Loucy (cell line): ENCODE results near the gene CEP72.

Experiments
- H2AFZ ChIP-seq: fragments of 200-600 bp; sonication (generic); 2 replicates; pipeline ENCODE4 v1.6.0; 2016; ENCODE audit warnings: antibody characterized with exemption, mild to moderate bottlenecking, low read length, moderate library complexity
- H3F3A ChIP-seq: fragments of 200-600 bp; 2 replicates; pipeline ENCODE4 v1.6.0; 2016; ENCODE audit warnings: antibody characterized with exemption, low read depth, mild to moderate bottlenecking
- H3K27me3 ChIP-seq: fragments of 200-600 bp; sonication (generic); 2 replicates; pipeline ENCODE4 v1.6.1; 2014; ENCODE audit warnings: low read length, mild to moderate bottlenecking; ENCODE audit not compliant: insufficient read depth, poor library complexity, severe bottlenecking
- H3K36me3 ChIP-seq: fragments of 200-600 bp; sonication (generic); 2 replicates; pipeline ENCODE4 v1.6.1; 2016; ENCODE audit warnings: low read length; ENCODE audit not compliant: insufficient read depth
- H3K4me1 ChIP-seq: fragments of 200-600 bp; sonication (generic); 2 replicates; pipeline ENCODE4 v1.5.1; 2014; ENCODE audit warnings: low read length, mild to moderate bottlenecking; ENCODE audit not compliant: insufficient read depth, poor library complexity, severe bottlenecking
- H3K4me2 ChIP-seq: fragments of 200-600 bp; sonication (generic); 2 replicates; pipeline ENCODE4 v1.6.0; 2014; ENCODE audit warnings: antibody characterized with exemption, low read length, low read depth, mild to moderate bottlenecking; ENCODE audit not compliant: poor library complexity, severe bottlenecking
- H3K4me3 ChIP-seq: fragments of 200-600 bp; sonication (generic); 2 replicates; pipeline ENCODE4 v1.5.1; 2014; ENCODE audit warnings: low read length, mild to moderate bottlenecking, mixed read lengths; ENCODE audit not compliant: poor library complexity, severe bottlenecking
- H3K79me2 ChIP-seq: fragments of 200-600 bp; sonication (generic); 2 replicates; pipeline ENCODE4 v1.6.1; 2014; ENCODE audit warnings: low read length; ENCODE audit not compliant: insufficient read depth
- H3K9ac ChIP-seq: fragments of 200-600 bp; sonication (generic); 2 replicates; pipeline ENCODE4 v1.6.0; 2014; ENCODE audit warnings: mild to moderate bottlenecking, low read depth, low read length, moderate library complexity; ENCODE audit not compliant: poor library complexity, severe bottlenecking
- H3K9me2 ChIP-seq: fragments of 200-600 bp; sonication (generic); replicated peaks from 2 replicates; pipeline ENCODE4 v1.6.1; 2016; ENCODE audit warnings: low read depth, low read length, mixed read lengths
- H3K9me3 ChIP-seq: fragments of 200-600 bp; sonication (generic); 2 replicates; pipeline ENCODE4 v1.6.1; 2014; ENCODE audit warnings: mild to moderate bottlenecking, antibody characterized with exemption, low read length, low read depth; ENCODE audit not compliant: insufficient read depth
- H4K20me1 ChIP-seq: fragments of 200-600 bp; sonication (generic); 2 replicates; pipeline ENCODE4 v1.6.0; 2014; ENCODE audit warnings: antibody characterized with exemption, low read length, mild to moderate bottlenecking; ENCODE audit not compliant: insufficient read depth, poor library complexity, severe bottlenecking
- CTCF ChIP-seq: fragments of 200-600 bp; sonication (generic); conservative IDR thresholded peaks from 2 replicates; pipeline ENCODE4 v1.5.1; 2014; ENCODE audit warnings: mild to moderate bottlenecking, antibody characterized with exemption, low read length
- EZH2phosphoT487 ChIP-seq: fragments of 200-600 bp; IDR thresholded peaks from 2 replicates; pipeline ENCODE4 v1.6.1; 2018; ENCODE audit warnings: antibody characterized with exemption, mild to moderate bottlenecking, moderate library complexity, borderline replicate concordance

CEP72 gene

GRCh38 chr5:643351-643801, 31.2 kb downstream of the CEP72 start:
- no peaks in the 10 kb centered on the region; the same call in 1 of the 2 replicates for H3K79me2 ChIP-seq

GRCh38 chr5:643811-644271, 31.7 kb downstream of the CEP72 start:
- Histone ChIP-seq H3K4me2 (no peak overlapping the region), H3K27me3 (no peaks in the 10 kb centered on the region), H3K79me2 (no peaks in the 10 kb centered on the region; the same call in 1 of the 2 replicates), H2AFZ (no peak overlapping the region), H3K4me1 (no peaks in the 10 kb centered on the region), H3F3A (no peaks in the 10 kb centered on the region), H3K4me3 (no peak overlapping the region), H3K9me2 (no peaks in the 10 kb centered on the region), H3K36me3 (peaks cover 63% of the 10 kb centered on the region; the same call in 1 of the 2 replicates), H3K9me3 (no peaks in the 10 kb centered on the region), H3K9ac (no peak overlapping the region), H4K20me1 (no peaks in the 10 kb centered on the region)
- TF ChIP-seq EZH2phosphoT487 (no peak), CTCF (no peak)

More at GRCh38 chr5:643351-643801, 31.2 kb downstream of the CEP72 start:
- H3K27me3 ChIP-seq, result no peaks in the 10 kb centered on the region
- no peaks in the 10 kb centered on the region for H4K20me1 ChIP-seq
- H3K4me2 ChIP-seq, result no peak overlapping the region
- no peak overlapping the region for H2AFZ ChIP-seq
- no peak overlapping the region for H3K4me3 ChIP-seq
- no peak overlapping the region for H3K9ac ChIP-seq
- no peaks in the 10 kb centered on the region for H3K4me1 ChIP-seq
- H3K9me2 ChIP-seq, result no peaks in the 10 kb centered on the region
- TF ChIP-seq EZH2phosphoT487 (no peak), CTCF (no peak)
- no peaks in the 10 kb centered on the region for H3K9me3 ChIP-seq
- peaks cover 59% of the 10 kb centered on the region; the same call in 1 of the 2 replicates for H3K36me3 ChIP-seq
- no peaks in the 10 kb centered on the region for H3F3A ChIP-seq

- H3K9ac ChIP-seq, result no peak overlapping the region
- no peaks in the 10 kb centered on the region for H3K9me2 ChIP-seq
- no peak overlapping the region for H3K4me2 ChIP-seq
- no peaks in the 10 kb centered on the region for H3F3A ChIP-seq
- H4K20me1 ChIP-seq, result no peaks in the 10 kb centered on the region
- no peaks in the 10 kb centered on the region; the same call in 1 of the 2 replicates for H3K79me2 ChIP-seq
- H2AFZ ChIP-seq, result no peak overlapping the region
- TF ChIP-seq CTCF, result no peak
- no peak for TF ChIP-seq EZH2phosphoT487
- no peaks in the 10 kb centered on the region for H3K27me3 ChIP-seq
- H3K4me3 ChIP-seq, result no peak overlapping the region
- H3K9me3 ChIP-seq, result no peaks in the 10 kb centered on the region
- H3K4me1 ChIP-seq, result no peaks in the 10 kb centered on the region
- H3K36me3 ChIP-seq, result peaks cover 60% of the 10 kb centered on the region; the same call in 1 of the 2 replicates
Measured at GRCh38 chr5:644509-644908, 32.4 kb downstream of the CEP72 start.
